Keratinocyte (primary cell): ENCODE data around the gene MTM1.

Source experiments
- CTCF ChIP-seq, 3 experiments: IDR thresholded peaks in 1 of 3; conservative IDR thresholded peaks in 1 of 3; optimal IDR thresholded peaks in 1 of 3; 2 replicates in 2 of 3; 3 replicates in 1 of 3; pipeline versions ENCODE3 to v1.5.1; 2011; ENCODE audit warnings: low read length in 3 of 3, mild to moderate bottlenecking in 3 of 3, moderate library complexity in 2 of 3, control low read depth in 1 of 3, inconsistent platforms in 1 of 3; ENCODE audit not compliant: insufficient read depth in 2 of 3; ENCODE audit errors: extremely low read depth in 1 of 3
- EZH2 ChIP-seq: IDR thresholded peaks from one replicate; pipeline ENCODE4 v1.6.1; 2012; ENCODE audit warnings: inconsistent platforms, mild to moderate bottlenecking, low read length, moderate library complexity

DNA sequence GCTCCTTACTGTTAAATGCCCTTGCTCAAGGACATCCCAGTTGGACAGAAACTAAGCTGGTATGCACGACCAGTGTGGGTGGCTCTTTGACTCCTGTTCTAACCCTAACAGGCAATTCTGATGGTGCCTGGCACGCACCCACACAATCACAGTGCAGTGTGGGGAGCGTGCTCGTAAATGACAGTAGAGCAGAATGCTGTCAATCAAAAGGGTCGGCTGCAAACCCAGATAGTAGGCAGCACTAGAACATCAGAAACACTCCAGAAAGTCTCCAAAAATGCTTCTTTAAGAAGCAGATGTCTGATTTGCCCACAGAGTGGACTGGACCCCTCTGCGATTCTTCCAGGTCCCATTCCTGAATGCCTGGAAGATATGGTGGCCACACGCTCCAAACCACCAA, 37.6 kb upstream of the MTM1 start:
- TF ChIP-seq EZH2 (no peak), CTCF (optimal IDR thresholded peaks at IDR 0.05 in 1 of 3, IDR thresholded peaks at IDR 0.05 in 1 of 3, conservative IDR thresholded peaks at IDR 0.05 in 1 of 3; ENCODE audit: extremely low read depth in 1 of 3, insufficient read depth in 2 of 3, low read length in 3 of 3) (no peak)
